H1 (cell line): Measurements from ENCODE around the gene PQBP1. TPM values are rescaled to one million over a fixed set of nuclear protein-coding genes. Genes with fewer than 3 reads are reported as not detected.

Source experiments
- BCL11A ChIP-seq, 2 experiments: IDR thresholded peaks; one replicate each; pipeline ENCODE4 v1.6.1; 2011; ENCODE audit warnings: low read depth in 2 of 2, low read length in 2 of 2, mild to moderate bottlenecking in 2 of 2
- CHD2 ChIP-seq: IDR thresholded peaks from 2 replicates; pipeline ENCODE4 v1.6.1; 2012; ENCODE audit warnings: low read length, improper control_type of control experiment
- NANOG ChIP-seq: IDR thresholded peaks from 2 replicates; pipeline ENCODE4 v1.6.1; 2011; ENCODE audit warnings: low read length, low read depth, mild to moderate bottlenecking, inconsistent platforms; ENCODE audit not compliant: insufficient read depth, poor library complexity, severe bottlenecking
- NRF1 ChIP-seq: IDR thresholded peaks from 2 replicates; pipeline ENCODE4 v1.6.1; 2011; ENCODE audit warnings: mild to moderate bottlenecking, low read depth, low read length, improper control_type of control experiment
- RBBP5 ChIP-seq: IDR thresholded peaks from 2 replicates; pipeline ENCODE4 v1.7.1; 2012; ENCODE audit warnings: low read depth, mild to moderate bottlenecking, inconsistent platforms, low read length, moderate library complexity, borderline replicate concordance
- SIX5 ChIP-seq: IDR thresholded peaks from 2 replicates; pipeline ENCODE4 v1.6.1; 2011; ENCODE audit warnings: mild to moderate bottlenecking, low read depth, low read length
- SUZ12 ChIP-seq: fragments of 200-600 bp; sonication (generic); IDR thresholded peaks from 2 replicates; pipeline ENCODE4 v1.6.1; 2012; ENCODE audit warnings: mild to moderate bottlenecking, inconsistent platforms, low read length, moderate library complexity, mixed read lengths
- TCF12 ChIP-seq: IDR thresholded peaks from 2 replicates; pipeline ENCODE4 v1.6.1; 2011; ENCODE audit warnings: low read depth, mild to moderate bottlenecking, low read length
- polyA plus RNA-seq, 7 experiments: library from polyadenylated mRNA; depleted of rRNA in 3 of 7; stranded (reverse) in 5 of 7; unstranded in 2 of 7; fragments of >200 nt in 5 of 7; fragments of 200-250 nt in 2 of 7; gene quantifications; 1 replicate in 5 of 7; 2 replicates in 1 of 7; 4 replicates in 1 of 7; pipeline versions ENCODE4 v1.2.1 to v1.2.3, GENCODE V29; 2011 to 2013; ENCODE audit warnings: missing spikeins in 2 of 7, mixed read lengths in 2 of 7
- total RNA-seq: library from RNA; stranded (reverse); fragmentation: NEBNext Ultra II Directional; extraction: Animal tissue kit (Norgen Biotek cat#: 25700); gene quantifications from 2 replicates; pipeline ENCODE4 v1.2.1, GENCODE V29; 2021

The PQBP1 gene
- total and polyA plus RNA-seq, 2 of the 8 experiments (the other 6 are each of a cell fraction or from before 2014, with no cell fraction given): 91.7 to 95.9 TPM

DNA sequence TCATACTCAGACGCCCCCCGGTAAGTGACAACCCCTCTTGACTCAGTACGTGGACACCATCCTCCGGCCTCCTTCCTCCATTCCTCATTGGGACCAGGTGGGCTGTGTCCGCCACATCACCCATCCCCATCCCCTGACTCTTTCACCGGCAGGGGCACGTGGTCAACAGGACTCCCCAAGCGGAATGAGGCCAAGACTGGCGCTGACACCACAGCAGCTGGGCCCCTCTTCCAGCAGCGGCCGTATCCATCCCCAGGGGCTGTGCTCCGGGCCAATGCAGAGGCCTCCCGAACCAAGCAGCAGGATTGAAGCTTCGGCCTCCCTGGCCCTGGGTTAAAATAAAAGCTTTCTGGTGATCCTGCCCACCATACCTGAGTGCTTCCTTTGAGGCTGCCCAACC is 5.0 kb downstream of the PQBP1 start (continued):
- TF ChIP-seq NANOG (no peak), TCF12 (no peak), RBBP5 (no peak), SUZ12 (no peak), CHD2 (no peak), BCL11A (IDR thresholded peaks at IDR 0.05; ENCODE audit: low read depth in 2 of 2, low read length in 2 of 2) (no peak), NRF1 (no peak), SIX5 (no peak)
